Ishikawa (cell line): Measurements from ENCODE around the gene NDUFAF8.

ENCODE experiments used
- CEBPB ChIP-seq: IDR thresholded peaks from 2 replicates; pipeline ENCODE4 v1.6.1; 2012
- CREB1 ChIP-seq: IDR thresholded peaks from 2 replicates; pipeline ENCODE4 v1.6.1; 2012; ENCODE audit warnings: low read depth
- EGR1 ChIP-seq: IDR thresholded peaks from 2 replicates; pipeline ENCODE4 v1.6.1; 2012
- EP300 ChIP-seq: IDR thresholded peaks from 2 replicates; pipeline ENCODE4 v1.6.1; 2012; ENCODE audit warnings: borderline replicate concordance
- FOXM1 ChIP-seq: IDR thresholded peaks from 2 replicates; pipeline ENCODE4 v1.6.1; 2012; ENCODE audit warnings: low read depth, borderline replicate concordance
- NFIC ChIP-seq: IDR thresholded peaks from 2 replicates; pipeline ENCODE4 v1.6.1; 2012
- RAD21 ChIP-seq: IDR thresholded peaks from 2 replicates; pipeline ENCODE4 v1.6.1; 2012; ENCODE audit warnings: low read depth
- TAF1 ChIP-seq: IDR thresholded peaks from 2 replicates; pipeline ENCODE4 v1.6.1; 2012; ENCODE audit warnings: low read depth, mild to moderate bottlenecking
- TCF12 ChIP-seq: IDR thresholded peaks from 2 replicates; pipeline ENCODE4 v1.6.1; 2012; ENCODE audit warnings: low read depth
- TEAD4 ChIP-seq: IDR thresholded peaks from 2 replicates; pipeline ENCODE4 v1.6.1; 2012
- YY1 ChIP-seq: IDR thresholded peaks from 2 replicates; pipeline ENCODE4 v1.6.1; 2012; ENCODE audit warnings: low read depth
- ZBTB7A ChIP-seq: IDR thresholded peaks from 2 replicates; pipeline ENCODE4 v1.6.1; 2012; ENCODE audit warnings: low read depth
- TF ChIP-seq, protein P1 (sequence below): IDR thresholded peaks from 2 replicates; pipeline ENCODE4 v1.6.1; 2012
- TF ChIP-seq, protein P2 (sequence below): IDR thresholded peaks from 2 replicates; pipeline ENCODE4 v1.6.1; 2012; ENCODE audit warnings: low read depth, mild to moderate bottlenecking
- TF ChIP-seq, protein P3 (sequence below): IDR thresholded peaks from 2 replicates; pipeline ENCODE4 v1.6.1; 2012

NDUFAF8 gene

DNA sequence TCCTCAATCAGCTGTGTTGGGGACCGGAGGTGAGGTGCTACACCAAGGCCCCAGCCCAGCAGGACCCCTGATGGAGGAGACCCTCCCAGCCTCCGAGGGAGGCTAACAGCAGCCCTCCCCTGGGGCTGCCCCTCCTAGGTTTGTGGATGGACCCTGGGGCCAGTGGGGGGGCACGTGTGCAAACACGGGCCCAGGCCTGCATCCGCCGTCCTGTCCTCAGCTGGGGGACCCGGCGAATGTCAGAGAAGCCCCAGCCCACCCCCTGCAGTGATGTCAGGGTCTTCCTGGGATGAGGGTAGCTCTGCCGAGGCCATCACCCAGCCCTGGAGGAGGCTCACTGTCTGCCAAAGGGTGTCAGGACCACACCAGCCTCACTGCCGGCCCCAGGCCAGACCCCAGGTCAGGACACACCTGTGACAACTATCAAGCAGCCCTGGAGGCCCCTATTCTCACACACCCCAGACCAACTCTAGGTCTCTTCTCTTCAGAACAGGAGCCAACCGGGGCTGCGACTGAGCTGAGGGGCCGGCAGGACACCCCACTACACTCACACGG, 43.1 kb upstream of the NDUFAF8 start:
- no peak for TF ChIP-seq YY1
- no peak for TF ChIP-seq TEAD4
- TF ChIP-seq, protein P1, sequence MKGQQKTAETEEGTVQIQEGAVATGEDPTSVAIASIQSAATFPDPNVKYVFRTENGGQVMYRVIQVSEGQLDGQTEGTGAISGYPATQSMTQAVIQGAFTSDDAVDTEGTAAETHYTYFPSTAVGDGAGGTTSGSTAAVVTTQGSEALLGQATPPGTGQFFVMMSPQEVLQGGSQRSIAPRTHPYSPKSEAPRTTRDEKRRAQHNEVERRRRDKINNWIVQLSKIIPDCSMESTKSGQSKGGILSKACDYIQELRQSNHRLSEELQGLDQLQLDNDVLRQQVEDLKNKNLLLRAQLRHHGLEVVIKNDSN: no peak
- no peak for TF ChIP-seq TCF12
- no peak for TF ChIP-seq EP300
- no peak for TF ChIP-seq EGR1

DNA sequence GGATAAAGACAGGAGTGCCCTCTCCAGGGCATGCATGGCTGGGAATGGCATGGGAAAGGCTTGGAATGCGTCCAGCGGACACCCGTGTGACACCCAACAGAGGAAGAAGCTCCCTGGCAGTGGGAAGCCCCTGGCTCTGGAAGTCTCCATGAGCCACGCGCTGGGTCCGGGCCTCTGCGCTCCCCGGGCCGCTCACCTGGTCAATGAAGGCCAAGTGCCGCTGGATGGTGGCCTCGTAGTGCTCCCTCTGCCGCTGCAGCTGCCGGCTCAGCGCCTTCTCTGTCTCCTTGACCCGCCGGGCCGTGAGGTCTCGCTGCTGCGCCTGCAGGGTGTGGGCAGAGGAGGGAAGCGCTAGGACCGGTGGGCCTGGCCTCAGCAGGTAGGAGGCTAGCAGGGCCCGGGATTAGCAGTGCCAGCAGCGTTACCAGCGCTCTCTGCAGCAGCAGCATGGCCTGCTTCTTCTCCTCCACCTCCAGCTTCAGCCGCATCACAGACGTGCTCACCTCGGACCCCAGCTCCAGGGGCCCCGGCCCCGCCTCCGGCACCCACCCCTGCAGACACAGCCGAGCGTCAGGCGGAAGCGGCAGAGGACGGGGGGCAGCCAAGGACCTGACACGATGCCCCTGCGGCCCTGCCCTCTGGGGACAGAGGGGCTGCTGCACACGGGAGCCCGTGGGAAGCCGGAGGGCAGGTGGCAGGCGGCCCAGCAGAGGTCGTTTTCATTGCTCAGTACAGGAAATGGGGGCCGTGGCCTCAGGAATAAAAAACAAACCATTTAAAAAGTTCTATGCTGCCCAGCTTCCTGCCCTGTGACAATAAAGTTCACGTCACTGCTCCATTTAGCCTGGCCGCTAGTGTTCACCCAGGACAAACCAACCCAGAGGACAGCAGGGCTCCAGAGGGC, 42.4 kb upstream of the NDUFAF8 start:
- TF ChIP-seq, protein P2, sequence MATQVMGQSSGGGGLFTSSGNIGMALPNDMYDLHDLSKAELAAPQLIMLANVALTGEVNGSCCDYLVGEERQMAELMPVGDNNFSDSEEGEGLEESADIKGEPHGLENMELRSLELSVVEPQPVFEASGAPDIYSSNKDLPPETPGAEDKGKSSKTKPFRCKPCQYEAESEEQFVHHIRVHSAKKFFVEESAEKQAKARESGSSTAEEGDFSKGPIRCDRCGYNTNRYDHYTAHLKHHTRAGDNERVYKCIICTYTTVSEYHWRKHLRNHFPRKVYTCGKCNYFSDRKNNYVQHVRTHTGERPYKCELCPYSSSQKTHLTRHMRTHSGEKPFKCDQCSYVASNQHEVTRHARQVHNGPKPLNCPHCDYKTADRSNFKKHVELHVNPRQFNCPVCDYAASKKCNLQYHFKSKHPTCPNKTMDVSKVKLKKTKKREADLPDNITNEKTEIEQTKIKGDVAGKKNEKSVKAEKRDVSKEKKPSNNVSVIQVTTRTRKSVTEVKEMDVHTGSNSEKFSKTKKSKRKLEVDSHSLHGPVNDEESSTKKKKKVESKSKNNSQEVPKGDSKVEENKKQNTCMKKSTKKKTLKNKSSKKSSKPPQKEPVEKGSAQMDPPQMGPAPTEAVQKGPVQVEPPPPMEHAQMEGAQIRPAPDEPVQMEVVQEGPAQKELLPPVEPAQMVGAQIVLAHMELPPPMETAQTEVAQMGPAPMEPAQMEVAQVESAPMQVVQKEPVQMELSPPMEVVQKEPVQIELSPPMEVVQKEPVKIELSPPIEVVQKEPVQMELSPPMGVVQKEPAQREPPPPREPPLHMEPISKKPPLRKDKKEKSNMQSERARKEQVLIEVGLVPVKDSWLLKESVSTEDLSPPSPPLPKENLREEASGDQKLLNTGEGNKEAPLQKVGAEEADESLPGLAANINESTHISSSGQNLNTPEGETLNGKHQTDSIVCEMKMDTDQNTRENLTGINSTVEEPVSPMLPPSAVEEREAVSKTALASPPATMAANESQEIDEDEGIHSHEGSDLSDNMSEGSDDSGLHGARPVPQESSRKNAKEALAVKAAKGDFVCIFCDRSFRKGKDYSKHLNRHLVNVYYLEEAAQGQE: no peak
- TF ChIP-seq NFIC: no peak
- TF ChIP-seq RAD21: no peak
- no peak for TF ChIP-seq TAF1
- TF ChIP-seq EGR1: no peak
- no peak for TF ChIP-seq CEBPB
- no peak for TF ChIP-seq YY1
- no peak for TF ChIP-seq FOXM1
- no peak for TF ChIP-seq ZBTB7A
- TF ChIP-seq EP300: no peak
- TF ChIP-seq CREB1: no peak
- TF ChIP-seq, protein P1: no peak
- no peak for TF ChIP-seq TEAD4

DNA sequence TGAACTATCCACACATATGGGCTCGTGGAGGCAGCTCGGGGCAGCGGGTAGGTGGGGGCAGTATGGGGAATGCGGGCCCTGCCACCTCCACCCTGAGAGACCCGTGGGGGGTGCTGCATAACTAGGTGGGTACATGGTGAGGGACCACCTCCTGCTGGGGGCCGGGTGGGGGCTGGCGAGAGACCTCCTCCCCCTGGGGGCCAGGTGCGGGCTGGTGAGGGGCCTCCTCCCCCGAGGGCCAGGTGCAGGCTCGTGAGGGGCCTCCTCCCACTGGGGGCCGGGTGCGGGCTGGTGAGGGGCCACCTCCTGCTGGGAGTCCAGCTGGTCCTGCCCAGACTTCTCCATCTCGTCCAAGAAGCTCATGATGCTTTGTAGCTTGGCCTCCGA, 41.7 kb upstream of the NDUFAF8 start:
- no peak for TF ChIP-seq TEAD4
- TF ChIP-seq TAF1: no peak
- no peak for TF ChIP-seq EGR1
- no peak for TF ChIP-seq EP300

DNA sequence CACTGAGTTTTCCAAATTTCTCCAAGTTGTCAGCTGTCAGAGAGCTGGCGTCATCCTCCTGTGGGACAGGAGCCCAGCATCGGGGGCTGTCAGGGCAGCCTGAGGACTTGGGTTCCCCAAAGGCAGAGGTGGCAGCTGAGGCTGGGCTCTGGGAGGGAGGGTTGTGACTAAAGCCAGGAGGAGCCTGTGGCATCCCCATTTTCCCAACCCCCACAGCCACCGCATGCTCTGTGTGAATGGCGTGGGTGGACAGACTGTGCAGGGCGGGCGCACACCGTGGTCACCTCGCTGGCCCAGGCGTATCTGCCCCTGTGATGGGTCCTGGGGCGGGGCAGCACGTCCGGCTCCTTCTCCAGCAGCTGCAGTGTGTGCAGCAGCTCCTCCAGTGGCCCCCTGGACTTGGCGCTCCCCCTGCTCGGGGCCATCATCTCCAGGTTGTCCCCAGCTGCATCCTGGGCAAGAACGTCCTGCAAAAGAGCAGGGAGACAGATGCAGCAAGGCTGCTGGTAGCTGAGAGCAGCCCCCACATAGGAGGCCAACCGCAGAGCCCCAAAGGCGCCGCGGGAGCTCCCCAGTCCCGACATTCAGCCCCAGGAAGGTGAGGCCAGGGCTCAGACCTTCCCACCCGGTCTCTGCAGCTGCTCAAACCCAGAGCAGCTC, 41.2 kb upstream of the NDUFAF8 start:
- TF ChIP-seq, protein P3, sequence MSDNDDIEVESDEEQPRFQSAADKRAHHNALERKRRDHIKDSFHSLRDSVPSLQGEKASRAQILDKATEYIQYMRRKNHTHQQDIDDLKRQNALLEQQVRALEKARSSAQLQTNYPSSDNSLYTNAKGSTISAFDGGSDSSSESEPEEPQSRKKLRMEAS: no peak
- TF ChIP-seq YY1: no peak
- TF ChIP-seq, protein P2: no peak

DNA sequence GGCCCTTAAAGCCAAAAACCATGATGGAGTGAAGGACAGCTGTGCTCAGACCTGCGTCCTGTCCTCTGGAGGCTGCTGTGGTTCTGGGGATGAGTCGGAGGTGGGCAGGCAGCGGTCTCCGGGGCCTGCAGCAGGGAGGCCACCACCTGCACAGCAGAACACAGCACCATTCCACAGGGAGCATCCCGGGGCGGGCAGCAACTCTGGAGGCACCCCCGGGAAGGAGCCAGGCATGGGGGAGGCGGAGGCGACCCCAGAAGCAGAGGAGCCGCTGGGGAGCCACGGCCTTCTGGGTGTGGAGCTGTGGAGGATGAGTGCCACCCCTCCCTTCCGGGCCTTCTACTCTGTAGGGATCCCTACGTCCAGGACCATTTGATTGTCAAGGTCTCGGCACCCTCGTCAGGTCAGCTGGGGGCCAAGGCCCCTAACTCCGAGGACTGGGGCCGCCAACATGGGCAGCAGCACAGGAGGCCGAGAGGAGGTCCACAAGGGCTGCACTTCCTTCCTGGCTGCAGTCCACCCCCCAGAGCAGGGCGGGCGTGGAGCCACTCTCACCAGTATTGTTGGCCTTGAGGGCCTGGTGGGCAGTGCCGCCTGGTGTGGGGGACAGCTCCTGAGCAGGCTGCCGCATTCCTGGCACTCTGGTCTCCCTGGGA, 40.2 kb upstream of the NDUFAF8 start:
- TF ChIP-seq TCF12 (no peak), EP300 (no peak), ZBTB7A (no peak), YY1 (no peak), NFIC (no peak), CEBPB (no peak), TEAD4 (no peak), RAD21 (no peak)
- TF ChIP-seq, protein P2: no peak
